HPDE6-E6E7 (cell line): ENCODE results near the gene NPPA.

Source experiments
- DNase-seq: peaks from one replicate; pipeline ENCODE4 v3.0.0; 2011; ENCODE audit warnings: missing footprints; ENCODE audit errors: extremely low spot score

NPPA gene

DNA sequence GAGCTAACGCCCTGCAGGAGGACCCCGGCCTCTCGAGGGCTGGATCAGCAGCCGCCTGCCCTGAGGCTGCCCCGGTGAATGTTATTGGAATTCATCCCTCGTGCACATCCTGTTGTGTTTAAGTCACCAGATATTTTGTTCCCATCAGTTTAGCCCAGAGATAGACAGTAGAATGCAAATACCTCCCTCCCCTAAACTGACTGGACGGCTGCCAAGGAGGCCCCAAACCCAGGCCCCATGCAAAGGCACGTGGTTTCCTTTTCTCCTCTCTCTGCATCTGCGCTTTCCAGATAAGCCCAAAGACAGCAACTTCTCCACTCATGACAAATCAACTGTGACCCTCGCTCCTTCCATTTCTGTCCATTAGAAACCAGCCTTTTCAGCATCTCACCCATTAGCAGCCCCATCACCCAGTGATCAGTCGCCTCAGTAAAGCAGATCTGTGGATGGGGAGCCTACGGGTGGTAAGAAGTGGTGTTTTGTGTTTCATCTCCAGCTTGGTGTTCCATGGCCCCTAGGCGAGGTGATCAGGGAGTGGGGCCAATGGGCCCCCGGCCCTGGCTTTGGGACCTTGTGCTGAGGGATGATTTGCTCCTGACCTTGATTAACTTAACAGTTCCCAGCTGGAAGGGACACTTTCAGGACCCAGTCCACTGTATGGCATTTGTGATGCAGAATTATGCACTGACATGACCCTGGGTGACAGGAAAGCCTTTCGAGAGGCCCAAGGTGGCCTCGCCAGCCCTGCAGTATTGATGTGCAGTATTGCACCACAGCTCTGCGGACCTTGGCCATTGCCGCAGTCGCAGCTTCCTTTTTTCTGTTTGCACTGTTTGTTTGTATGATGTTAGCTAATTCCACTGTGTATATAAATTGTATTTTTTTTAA lies 5.2 kb downstream of the NPPA start:
- no peak for DNase-seq

DNA sequence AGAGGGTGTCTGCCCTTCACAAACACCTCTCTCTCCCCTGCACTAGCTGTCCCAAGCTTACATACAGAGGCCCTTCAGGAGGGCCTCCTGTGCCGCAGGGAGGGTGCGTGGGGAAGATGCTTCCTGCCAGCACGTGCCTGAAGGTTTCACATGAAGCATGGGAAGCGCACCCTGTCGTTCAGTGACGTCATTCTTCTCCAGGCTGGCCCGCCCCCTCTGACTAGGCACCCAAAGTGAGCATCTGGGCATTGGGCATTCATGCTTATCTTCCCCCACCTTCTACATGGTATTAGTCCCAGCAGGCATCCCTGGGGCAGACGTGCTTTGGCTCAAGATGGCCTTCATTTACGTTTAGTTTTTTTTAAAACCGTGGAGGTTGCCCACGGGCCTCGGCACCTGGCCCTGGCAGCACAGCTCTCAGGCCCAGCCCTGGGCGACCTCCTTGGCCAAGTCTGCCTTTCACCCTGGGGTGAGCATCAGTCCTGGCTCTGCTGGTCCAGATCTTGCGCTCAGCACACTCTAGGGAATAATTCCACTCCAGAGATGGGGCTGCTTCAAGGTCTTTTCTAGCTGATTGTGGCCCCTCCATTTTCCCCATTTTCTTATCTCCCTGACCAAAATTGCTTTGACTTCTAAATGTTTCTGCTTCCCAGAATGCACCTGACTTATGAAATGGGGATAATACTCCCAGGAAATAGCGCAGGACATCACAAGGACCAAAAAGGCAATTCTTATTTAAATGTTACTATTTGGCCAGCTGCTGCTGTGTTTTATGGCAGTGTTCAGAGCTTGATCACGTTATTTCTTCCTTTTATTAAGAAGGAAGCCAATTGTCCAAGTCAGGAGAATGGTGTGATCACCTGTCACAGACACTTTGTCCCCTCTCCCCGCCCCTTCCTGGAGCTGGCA lies 6.1 kb downstream of the NPPA start:
- DNase-seq = no peak

DNA sequence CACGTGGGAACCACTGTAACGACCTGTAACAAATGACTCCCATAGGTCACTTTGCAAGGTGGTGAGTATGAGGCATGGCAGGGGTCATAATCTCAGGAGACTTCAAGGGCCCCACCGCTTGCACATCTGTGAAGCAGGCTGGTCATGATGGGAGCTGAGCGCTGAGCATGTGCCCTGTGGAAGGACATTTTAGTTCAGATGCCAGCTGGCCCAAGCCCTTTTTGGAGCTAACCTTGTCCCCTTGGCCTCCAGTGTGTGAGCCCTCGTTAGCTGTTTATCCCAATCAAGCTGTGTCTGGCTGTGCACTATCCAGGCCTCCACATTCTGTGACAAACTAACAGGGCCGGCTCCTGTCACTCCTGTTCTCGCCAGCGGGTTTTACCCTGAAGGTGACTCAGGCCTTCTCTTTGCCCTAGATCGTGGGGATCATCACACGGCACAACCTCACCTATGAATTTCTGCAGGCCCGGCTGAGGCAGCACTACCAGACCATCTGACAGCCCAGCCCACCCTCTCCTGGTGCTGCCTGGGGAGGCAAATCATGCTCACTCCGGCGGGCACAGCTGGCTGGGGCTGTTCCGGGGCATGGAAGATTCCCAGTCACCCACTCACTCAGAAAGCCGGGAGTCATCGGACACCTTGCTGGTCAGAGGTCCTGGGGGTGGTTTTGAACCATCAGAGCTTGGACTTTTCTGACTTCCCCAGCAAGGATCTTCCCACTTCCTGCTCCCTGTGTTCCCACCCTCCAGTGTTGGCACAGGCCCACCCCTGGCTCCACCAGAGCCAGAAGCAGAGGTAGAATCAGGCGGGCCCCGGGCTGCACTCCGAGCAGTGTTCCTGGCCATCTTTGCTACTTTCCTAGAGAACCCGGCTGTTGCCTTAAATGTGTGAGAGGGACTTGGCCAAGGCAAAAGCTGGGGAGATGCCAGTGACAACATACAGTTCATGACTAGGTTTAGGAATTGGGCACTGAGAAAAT lies 7.6 kb downstream of the NPPA start:
- DNase-seq = no peak

DNA sequence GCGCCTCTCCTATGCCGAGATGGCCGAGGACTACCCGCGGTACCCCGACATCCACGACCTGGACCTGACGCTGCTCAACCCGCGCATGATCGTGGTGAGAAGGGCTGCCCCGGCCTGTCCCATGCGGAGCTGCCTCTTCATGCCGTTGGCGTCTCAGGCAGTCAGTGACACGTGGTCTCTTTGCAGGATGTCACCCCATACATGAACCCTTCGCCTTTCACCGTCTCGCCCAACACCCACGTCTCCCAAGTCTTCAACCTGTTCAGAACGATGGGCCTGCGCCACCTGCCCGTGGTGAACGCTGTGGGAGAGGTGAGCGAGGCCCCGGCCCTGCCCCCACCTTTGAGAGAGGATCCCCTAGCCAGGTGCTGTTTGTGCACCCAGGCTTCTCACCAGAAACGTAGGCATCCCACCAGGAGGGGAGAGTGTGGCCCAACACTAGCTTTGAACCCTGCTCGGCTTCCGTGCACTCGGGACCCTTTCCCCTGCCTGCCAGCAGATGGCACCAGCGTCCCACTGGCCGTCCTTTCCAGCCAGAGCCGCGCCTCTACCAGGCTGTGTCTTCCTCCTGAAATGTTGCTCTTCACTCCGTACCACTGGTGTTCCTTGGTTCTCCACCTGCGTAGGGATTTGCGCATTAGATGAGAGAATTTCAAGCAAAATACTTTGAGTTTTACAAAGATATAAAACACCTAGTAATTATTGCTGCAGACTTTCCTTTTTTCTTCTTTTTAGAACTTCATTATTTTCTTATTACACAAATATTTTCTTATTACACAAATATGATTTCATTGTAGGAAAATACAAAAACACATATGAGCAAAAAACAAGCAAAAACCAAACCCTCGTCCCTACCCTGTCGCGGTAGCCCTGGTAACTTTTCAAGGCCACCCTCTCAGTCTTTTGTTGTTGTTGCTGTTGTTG lies 9.0 kb downstream of the NPPA start:
- peak; percentile 86 for DNase-seq

DNA sequence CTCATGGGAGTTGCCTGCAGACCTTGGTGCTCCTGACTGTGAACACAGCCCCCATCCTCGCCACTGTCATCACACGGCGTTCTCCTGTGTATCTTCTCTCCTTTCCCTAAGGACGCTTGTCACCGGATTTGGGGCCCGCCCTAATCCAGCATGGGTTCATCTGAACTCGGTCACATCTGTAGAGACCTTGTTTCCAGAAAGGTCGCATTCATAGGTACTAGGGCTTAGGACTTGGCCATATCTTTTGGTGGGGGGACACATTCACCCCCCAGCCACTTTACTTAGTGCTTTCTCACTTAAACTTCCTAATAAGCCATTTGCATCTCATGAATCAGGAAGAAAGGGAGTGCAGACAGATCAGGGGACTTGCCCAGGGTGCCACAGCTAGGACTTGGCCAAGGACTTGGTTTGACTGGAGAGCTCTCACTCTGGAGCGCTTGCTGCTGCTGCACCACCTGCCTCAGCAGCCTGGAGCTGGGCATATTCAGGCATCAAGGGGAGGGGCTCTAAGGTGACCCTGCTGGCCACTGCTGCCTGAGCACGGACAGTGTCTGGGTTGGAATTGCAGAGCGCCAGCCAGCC lies 9.7 kb downstream of the NPPA start:
- DNase-seq = no peak

DNA sequence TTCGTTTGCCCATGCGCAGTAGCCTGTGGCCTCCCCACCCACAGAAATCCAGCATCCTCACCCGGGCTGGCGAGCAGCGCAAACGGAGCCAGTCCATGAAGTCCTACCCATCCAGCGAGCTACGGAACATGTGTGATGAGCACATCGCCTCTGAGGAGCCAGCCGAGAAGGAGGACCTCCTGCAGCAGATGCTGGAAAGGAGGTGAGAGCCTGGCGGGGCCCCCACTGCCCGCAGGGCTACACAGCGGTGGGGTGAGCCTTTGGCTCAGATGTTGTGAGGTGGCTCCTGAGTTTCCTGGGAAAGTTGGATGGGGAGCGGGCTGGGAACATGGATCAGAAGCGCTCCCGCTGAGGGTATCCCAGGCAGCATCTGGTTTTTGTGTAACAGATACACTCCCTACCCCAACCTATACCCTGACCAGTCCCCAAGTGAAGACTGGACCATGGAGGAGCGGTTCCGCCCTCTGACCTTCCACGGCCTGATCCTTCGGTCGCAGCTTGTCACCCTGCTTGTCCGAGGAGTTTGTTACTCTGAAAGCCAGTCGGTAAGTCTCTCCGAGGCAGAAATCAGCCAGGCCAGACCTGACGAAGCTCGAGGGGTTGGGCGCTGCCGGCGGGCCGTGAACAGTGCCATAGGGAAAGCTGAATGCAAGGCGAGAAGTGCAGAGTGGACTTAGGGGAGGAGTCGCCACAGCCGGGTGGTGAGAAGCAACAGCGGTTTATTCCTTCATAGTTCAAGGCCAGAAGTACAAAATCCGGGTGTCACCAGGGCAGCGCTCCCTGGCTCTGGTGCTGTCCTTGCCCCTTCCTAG lies 10.4 kb downstream of the NPPA start:
- no peak for DNase-seq

DNA sequence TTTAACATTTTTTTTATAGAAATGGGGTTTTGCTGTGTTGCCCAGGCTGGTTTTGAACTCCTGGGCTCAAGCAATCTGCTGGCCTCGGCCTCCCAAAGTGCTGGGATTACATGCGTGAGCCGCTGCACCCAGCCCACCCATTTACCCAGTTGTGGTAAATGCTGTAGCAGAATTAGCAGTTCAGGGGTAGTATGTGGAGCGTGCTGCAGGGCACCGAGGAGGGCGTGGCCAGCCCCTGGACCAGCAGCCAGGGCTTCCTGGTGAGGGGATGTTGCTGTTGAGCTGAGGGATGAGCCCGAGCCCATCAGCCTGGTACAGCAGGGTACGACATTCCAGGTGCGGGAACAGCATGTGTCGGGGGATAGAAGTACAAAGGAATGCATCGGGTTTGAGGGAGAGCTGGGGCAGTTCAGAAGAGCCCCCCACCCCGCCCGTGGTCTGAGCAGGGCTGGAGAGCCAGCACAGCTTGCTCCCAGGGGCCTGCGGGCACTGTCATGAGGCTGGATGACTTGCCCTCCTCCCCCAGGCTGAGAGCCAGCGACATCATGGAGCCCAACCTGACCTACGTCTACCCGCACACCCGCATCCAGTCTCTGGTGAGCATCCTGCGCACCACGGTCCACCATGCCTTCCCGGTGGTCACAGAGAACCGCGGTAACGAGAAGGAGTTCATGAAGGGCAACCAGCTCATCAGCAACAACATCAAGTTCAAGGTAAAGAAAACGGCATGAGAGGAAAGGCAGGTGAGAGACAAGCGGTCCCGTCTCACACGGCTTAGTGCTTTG lies 11.9 kb downstream of the NPPA start:
- no peak for DNase-seq

DNA sequence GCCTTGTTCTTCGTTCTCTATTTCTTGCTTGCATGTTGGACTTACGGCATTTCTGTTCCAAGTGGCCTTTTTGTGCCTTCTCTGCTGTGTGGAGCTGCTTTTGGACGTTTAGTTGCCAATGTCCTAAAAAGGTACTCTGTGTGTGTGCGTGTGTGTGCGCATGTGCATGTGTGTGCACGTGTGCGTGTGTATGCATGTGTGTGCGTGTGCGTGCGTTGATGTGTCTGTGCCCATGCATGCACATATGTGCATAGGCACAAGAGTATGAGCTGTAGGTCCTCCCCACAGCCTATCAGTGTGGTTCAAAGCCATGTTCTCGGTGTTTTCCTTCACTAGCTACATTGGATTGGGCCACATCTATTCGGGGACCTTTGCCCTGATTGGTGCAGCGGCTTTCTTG lies 13.7 kb downstream of the NPPA start:
- no peak for DNase-seq

DNA sequence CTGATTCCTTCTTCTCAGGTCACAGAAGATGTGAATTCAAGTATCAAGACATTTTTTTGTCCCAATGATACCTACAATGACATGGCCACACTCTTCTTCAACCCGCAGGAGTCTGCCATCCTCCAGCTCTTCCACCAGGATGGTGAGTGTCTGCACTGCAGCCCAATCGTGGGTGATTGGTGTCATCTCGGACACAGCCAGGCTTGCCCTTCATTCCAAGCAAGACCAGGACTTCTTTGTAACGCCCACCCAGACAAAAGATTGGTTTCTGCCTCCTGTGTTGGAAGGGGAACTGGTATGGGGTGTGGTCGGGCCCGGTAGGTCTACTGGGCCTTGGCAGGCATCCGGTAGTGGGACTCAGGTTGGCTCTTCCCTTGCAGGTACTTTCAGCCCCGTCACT lies 14.1 kb downstream of the NPPA start:
- DNase-seq = no peak

DNA sequence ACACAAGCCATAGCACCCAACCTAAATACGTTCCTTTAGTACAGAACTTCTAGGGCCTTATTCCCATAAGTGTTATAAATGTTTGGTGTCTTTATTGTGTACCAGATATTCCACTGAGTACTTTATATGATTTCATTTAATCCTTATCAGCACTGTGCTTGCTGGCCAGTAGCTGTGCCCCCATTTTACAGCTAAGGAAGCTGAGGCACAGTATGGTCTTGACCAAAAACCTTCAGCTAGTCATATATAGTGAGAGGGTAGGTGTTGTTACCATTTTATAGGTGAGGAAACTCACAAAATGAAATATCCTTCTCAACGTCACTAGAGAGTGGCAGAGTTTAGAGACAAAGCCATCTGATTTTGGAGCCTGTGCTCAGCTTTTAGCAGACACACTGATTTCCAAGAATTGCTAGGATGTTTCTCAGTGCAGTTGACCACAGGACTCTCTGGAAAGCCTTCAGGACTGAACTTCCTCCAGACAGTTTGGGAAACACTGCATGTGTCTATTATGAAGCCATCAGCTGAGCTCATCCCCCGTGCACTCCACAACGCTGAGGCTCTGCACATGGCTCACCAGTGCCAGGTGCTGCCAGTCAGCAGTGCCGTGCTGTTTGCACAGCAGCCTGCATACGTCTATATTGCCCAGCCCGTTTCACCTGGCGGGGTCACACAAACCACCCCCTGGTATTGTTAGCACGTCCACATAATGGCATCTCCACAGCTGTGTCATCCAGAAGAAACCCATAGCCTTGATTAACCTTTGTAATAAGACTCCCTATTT lies 15.4 kb downstream of the NPPA start:
- no peak for DNase-seq

DNA sequence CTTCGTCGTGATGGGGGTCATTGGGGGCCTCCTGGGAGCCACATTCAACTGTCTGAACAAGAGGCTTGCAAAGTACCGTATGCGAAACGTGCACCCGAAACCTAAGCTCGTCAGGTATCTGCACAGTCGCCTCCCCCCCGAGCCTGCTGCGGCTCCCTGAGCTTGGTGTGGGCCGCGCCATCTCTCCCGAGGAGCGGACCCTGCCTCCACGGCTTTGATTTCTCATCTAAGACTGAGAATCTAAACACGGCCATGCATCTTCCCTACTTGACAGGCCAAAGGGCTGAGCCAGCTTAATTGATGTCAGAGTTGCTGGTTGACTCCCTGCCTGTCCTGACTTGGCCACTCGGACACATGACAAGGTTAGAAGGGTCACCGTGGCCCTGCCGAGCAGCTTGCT lies 19.1 kb downstream of the NPPA start:
- DNase-seq = no peak

DNA sequence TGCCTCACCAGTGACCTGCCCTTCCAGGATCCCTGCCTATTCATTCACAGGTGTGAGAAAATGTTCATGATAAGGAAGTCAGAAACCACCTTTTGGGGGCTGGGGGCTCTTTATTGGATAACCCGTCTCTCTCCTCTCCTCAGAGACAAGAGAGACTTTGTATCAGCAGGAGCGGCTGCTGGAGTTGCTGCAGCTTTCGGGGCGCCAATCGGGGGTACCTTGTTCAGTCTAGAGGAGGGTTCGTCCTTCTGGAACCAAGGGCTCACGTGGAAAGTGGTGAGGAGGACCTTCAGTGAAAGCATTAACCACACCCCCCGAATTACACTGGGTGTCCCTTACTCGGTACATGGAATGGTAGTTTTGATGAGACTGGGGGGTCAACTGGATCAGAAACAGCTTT lies 20.6 kb downstream of the NPPA start:
- DNase-seq = no peak

DNA sequence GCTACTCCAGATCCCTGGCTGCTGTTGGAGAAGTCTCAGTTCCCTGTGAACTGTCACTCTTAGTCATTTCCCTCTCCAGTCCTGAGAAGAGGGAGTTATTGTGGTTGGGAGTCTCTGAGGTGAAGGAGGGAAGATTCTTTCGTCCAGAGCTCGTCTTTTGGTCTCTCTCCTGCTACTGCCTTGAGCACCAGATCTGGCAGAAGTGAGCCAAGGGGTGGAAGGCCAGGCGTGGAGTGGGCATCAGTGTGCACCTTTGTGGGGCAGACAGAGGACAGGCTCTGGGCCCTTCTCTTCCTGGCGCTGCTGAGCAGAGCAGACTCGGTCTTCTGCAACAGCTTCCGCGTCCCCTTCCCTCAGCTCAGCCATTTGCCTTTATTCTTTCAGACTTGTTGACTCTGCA lies 22.5 kb downstream of the NPPA start:
- DNase-seq = no peak

DNA sequence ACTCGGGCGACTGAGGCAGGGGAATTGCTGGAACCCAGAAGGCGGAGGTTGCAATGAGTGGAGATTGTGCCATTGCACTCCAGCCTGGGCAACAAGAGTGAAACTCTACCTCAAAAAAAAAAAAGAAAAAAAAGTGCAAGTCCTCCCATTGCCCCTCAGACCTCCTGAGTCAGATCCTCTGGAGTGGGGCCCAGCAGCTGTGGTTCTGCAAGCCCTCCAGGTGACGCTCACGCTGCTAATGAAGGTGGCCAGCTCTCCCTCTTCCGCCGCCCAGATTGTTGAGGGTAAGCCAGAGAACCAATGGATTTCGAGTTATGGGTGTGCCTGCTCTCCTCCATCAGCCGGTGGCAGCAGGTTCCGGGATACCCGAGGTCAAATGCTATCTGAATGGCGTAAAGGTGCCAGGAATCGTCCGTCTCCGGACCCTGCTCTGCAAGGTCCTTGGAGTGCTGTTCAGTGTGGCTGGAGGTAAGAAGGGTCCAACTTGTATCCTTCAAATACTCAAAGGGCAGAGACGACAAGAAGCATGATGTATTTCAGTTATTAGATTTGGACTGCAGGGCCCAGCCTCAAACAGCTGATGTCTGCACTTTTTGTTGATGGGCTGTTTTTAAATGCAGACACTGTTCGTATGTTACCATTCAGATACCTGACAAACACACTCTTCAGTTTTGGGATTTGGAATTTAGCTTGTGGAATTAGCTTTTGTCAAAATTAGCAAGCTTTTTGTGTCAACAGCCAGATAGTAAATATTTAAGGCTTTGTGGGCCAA lies 24.0 kb downstream of the NPPA start:
- DNase-seq = no peak

DNA sequence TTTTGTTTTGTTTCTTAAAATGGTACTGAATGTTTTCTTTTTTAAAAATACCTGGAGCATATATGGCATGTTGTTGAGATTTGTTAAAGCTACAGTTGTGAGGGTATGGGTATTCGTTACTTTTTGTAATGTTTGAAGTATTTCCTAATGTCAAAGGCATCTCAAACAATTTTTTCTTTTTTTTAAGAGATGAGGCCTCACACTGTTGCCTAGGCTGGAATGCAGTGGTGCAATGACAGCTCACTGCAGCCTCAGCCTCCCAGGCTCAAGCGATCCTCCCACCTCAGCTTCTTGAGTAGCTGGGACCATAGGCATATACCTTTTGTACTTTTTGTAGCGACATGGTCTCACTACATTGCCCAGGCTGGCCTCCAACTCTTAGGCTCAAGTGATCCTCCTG lies 25.5 kb downstream of the NPPA start:
- DNase-seq = no peak

DNA sequence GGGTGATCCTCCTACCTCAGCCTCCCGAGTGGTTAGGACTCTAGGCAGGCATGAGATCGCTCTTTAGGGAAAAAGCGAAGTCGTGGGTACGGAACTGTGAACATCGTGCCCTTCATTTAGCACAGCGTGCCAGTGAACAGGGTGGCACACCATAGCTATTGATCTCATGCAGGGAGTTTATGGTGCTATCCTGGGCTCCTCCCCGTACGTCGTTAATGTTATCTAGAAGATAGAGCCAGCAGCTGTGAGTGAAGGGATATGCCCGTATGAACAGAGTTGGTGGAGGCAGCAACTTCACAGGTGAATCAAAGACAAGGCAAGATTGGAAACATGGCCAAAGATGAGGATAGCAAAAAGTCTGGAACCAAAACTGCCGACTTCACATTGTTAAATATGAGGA lies 30.4 kb downstream of the NPPA start:
- DNase-seq = no peak

DNA sequence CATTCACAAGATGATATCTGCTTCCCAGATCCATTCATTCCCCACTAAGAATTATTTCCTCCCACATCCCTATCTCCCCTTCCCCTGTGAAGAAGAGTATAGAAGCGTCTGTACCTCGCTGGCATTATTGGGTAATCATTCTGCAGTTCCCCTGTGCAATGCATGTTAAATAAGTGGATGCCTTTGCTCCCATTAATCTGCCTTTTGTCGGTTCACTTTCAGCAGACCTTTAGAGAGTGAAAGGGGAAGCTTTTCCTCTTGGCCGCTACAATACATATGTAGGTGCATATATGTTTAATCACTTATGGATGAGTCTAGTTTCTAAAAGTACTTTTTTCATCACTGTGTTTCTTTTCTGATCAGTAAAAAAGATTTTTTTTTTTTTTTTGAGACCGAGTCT lies 34.6 kb downstream of the NPPA start:
- DNase-seq = no peak
